Measurements from ENCODE around the gene RGS6.
A peak's percentile ranks its signal among the peaks of the same experiment; 100 is the strongest.

Gene RGS6

GRCh38 chr14:72243309-72244293, 311.4 kb downstream of the RGS6 start:
- DNase-seq (ENCODE audit: low read depth) = no peak

GRCh38 chr14:72247896-72248465, 315.8 kb downstream of the RGS6 start:
- no peak for DNase-seq (ENCODE audit: low read depth)

- no peak for DNase-seq (ENCODE audit: low read depth)
Measured at GRCh38 chr14:72253503-72253902, 321.3 kb downstream of the RGS6 start.

- DNase-seq (ENCODE audit: low read depth) = no peak
Measured at GRCh38 chr14:72254202-72254936, 322.1 kb downstream of the RGS6 start.

GRCh38 chr14:72254937-72255472, 322.8 kb downstream of the RGS6 start:
- DNase-seq (ENCODE audit: low read depth) = no peak

- no peak for DNase-seq (ENCODE audit: low read depth)
Measured at GRCh38 chr14:72256055-72256454, 323.8 kb downstream of the RGS6 start.

GRCh38 chr14:72261068-72261467, 328.8 kb downstream of the RGS6 start:
- DNase-seq (ENCODE audit: low read depth) = no peak

- DNase-seq (ENCODE audit: low read depth) = no peak
Measured at GRCh38 chr14:72262771-72263170, 330.5 kb downstream of the RGS6 start.

- no peak for DNase-seq (ENCODE audit: low read depth)
Measured at GRCh38 chr14:72264716-72265115, 332.5 kb downstream of the RGS6 start.

GRCh38 chr14:72270147-72270727, 338.0 kb downstream of the RGS6 start:
- DNase-seq (ENCODE audit: low read depth) = no peak

GRCh38 chr14:72270749-72271148, 338.5 kb downstream of the RGS6 start:
- DNase-seq (ENCODE audit: low read depth) = no peak

GRCh38 chr14:72275242-72275641, 343.0 kb downstream of the RGS6 start:
- DNase-seq (ENCODE audit: low read depth) = no peak

- DNase-seq (ENCODE audit: low read depth) = no peak
Measured at GRCh38 chr14:72278316-72278715, 346.1 kb downstream of the RGS6 start.

GRCh38 chr14:72284176-72284575, 351.9 kb downstream of the RGS6 start:
- DNase-seq (ENCODE audit: low read depth) = no peak

GRCh38 chr14:72290241-72290640, 358.0 kb downstream of the RGS6 start:
- DNase-seq (ENCODE audit: low read depth) = no peak

- peak; percentile 14 for DNase-seq (ENCODE audit: low read depth)
Measured at GRCh38 chr14:72291908-72292688, 359.9 kb downstream of the RGS6 start.

- DNase-seq (ENCODE audit: low read depth) = no peak
Measured at GRCh38 chr14:72292689-72293024, 360.4 kb downstream of the RGS6 start.

GRCh38 chr14:72301352-72301751, 369.1 kb downstream of the RGS6 start:
- DNase-seq (ENCODE audit: low read depth) = no peak

GRCh38 chr14:72303930-72304329, 371.7 kb downstream of the RGS6 start:
- DNase-seq (ENCODE audit: low read depth) = no peak

GRCh38 chr14:72305561-72305960, 373.3 kb downstream of the RGS6 start:
- no peak for DNase-seq (ENCODE audit: low read depth)

- no peak for DNase-seq (ENCODE audit: low read depth)
Measured at GRCh38 chr14:72308967-72309485, 376.8 kb downstream of the RGS6 start.

Measured in HS-27A (cell line).